HG02884 (cell line): ENCODE measurements around the gene FMC1.
"Not testable (repeated sequence)": the region's sequence is repeated elsewhere in the genome, so short reads cannot be mapped to it uniquely, and the experiment has no call there.

Experiments
- ATAC-seq: cut with Tn5 transposase; IDR thresholded peaks from one replicate; pipeline ENCODE4 v1.9.1; 2021; ENCODE audit warnings: mild to moderate bottlenecking, moderate library complexity; ENCODE audit not compliant: unreplicated experiment

The FMC1 gene

GRCh38 chr7:139341058-139341775 is at the start of gene FMC1:
FMC1 (plus strand) TSS chr7:139341337; CDS start chr7:139341385, 48 bp downstream.
- ATAC-seq = peak; percentile 55

- ATAC-seq = no peak
Measured at GRCh38 chr7:139292821-139293220, 48.3 kb upstream of the FMC1 start.

GRCh38 chr7:139293534-139293933 is 47.6 kb upstream of the FMC1 start:
- ATAC-seq = no peak

GRCh38 chr7:139294241-139294640 is 46.9 kb upstream of the FMC1 start:
- ATAC-seq = no peak

GRCh38 chr7:139294951-139295575 is 46.1 kb upstream of the FMC1 start:
- ATAC-seq = no peak

GRCh38 chr7:139297795-139298194 is 43.3 kb upstream of the FMC1 start:
- ATAC-seq = no peak

- no peak for ATAC-seq
Measured at GRCh38 chr7:139299296-139299695, 41.8 kb upstream of the FMC1 start.

- ATAC-seq = no peak
Measured at GRCh38 chr7:139300390-139300789, 40.7 kb upstream of the FMC1 start.

- no peak for ATAC-seq
Measured at GRCh38 chr7:139304517-139304916, 36.6 kb upstream of the FMC1 start.

- no peak for ATAC-seq
Measured at GRCh38 chr7:139317939-139318505, 23.1 kb upstream of the FMC1 start.

GRCh38 chr7:139321071-139321745 is 19.9 kb upstream of the FMC1 start:
- ATAC-seq = no peak

GRCh38 chr7:139324709-139325108 is 16.4 kb upstream of the FMC1 start:
- not testable (repeated sequence) for ATAC-seq

- ATAC-seq = no peak
Measured at GRCh38 chr7:139328375-139328774, 12.8 kb upstream of the FMC1 start.

GRCh38 chr7:139329119-139329518 is 12.0 kb upstream of the FMC1 start:
- ATAC-seq = no peak

- ATAC-seq = no peak
Measured at GRCh38 chr7:139330333-139331030, 10.7 kb upstream of the FMC1 start.

- no peak for ATAC-seq
Measured at GRCh38 chr7:139332697-139333359, 8.3 kb upstream of the FMC1 start.

- ATAC-seq = not testable (repeated sequence)
Measured at GRCh38 chr7:139333443-139333842, 7.7 kb upstream of the FMC1 start.

GRCh38 chr7:139334399-139335150 is 6.6 kb upstream of the FMC1 start:
- no peak for ATAC-seq

- no peak for ATAC-seq
Measured at GRCh38 chr7:139339025-139339424, 2.1 kb upstream of the FMC1 start.

- ATAC-seq = no peak
Measured at GRCh38 chr7:139339698-139340036, 1.5 kb upstream of the FMC1 start.
